Activated T-cell treated with anti-CD3 and anti-CD28 coated beads, Interleukin-2, amount 50 U/mL, for 1 hour (primary cell): ENCODE results near the gene VPS8.
"Not testable (repeated sequence)": the region's sequence is repeated elsewhere in the genome, so short reads cannot be mapped to it uniquely, and the experiment has no call there.

Experiments
- DNase-seq: peaks from one replicate; pipeline ENCODE4 v3.0.0-alpha.2; 2020

The VPS8 gene

DNA sequence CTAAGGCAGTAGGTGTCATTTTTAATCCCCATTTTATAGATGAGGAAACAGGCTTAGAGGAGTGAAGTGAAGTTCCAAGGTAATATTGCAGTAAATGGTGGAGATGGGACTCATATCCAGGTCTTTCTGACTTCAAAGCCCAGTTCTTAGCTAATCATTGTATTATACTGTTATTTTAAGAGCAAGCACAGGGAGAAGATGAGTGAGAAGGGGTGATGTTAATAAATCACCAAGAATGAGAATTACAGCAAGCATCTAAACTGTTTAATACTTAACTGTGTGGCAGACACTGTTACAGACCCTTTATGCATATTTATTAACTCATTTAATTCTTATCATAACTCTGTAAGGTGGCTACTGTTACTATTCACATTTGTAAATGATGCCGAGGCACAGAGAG lies 61.2 kb downstream of the VPS8 start:
- DNase-seq = no peak

DNA sequence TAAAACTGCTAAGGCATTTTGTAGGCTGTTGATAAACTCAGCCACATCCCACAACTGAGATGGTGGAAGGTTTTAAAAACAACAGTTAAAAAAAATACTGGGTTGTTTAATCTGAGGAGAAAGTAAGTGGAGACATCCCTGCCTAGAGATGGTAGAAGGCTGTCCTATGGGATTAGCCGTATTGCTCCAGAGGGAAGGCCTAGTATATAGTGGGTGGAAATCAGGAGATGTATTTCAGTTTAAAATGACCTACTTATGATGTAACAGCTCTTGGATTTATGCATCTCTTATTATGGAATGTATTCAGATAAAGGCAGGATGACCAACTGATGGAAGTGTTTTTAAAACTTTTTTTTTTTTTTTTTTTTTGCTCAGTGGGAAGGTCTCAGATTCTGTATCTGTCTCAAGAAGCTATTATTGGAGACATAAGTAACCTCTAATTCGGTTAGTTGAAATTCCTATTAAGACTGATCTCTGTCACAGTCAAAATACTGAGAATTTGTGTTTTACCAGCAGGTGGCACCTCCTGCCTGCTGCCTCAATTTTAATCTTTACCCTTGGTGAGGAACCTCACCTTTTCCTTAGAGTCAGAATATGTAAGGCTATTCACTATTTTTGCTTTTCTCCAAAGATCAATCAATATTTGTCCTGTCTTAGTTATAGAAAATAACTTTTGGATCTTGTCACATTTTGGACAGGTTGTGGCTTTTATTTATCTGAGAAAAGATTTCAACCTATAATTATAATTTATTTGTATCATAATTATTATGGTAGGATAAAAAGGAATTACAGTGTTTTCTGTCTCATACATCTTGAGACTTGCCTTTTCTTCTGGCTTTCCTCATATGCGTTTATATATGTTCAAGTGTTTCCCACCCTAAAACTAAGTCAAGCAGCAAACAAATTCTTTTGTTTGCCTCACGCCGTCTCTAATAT lies 63.0 kb downstream of the VPS8 start:
- DNase-seq = no peak

- no peak for DNase-seq
Observed at GRCh38 chr3:184880276-184881019, 68.5 kb downstream of the VPS8 start.

DNA sequence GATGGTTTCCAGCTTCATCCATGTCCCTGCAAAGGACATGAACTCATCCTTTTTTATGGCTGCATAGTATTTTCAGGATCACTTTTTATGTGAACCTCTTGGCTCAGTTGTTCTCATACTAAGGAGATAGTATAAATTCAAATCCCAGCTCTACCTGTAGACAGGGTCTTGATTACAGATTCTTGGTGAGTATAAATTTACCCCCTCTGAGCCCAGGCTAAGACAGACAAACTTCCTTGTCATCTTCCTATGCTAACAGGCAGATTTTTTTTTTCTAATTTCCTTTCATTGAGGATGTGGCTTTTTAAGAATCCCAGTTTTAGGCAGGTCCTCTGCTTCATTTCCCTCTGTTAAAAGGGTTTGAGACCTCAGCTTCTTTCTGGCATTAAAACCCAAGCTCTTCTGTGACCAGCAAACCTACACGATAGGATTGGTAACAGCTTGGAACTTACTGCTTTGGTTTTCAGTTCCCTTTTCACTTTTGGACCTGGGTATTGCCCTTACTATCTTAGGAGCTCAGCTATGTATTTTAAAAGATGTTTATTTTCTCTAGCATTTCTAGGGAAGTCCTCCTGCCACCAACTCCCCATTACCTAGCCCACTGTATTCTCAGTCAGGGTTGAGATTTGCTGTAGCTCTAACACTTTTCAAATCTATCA lies 72.5 kb downstream of the VPS8 start:
- DNase-seq = no peak

- no peak for DNase-seq
Observed at GRCh38 chr3:184885112-184885511, 73.1 kb downstream of the VPS8 start.

- no peak for DNase-seq
Observed at GRCh38 chr3:184887574-184887973, 75.6 kb downstream of the VPS8 start.

DNA sequence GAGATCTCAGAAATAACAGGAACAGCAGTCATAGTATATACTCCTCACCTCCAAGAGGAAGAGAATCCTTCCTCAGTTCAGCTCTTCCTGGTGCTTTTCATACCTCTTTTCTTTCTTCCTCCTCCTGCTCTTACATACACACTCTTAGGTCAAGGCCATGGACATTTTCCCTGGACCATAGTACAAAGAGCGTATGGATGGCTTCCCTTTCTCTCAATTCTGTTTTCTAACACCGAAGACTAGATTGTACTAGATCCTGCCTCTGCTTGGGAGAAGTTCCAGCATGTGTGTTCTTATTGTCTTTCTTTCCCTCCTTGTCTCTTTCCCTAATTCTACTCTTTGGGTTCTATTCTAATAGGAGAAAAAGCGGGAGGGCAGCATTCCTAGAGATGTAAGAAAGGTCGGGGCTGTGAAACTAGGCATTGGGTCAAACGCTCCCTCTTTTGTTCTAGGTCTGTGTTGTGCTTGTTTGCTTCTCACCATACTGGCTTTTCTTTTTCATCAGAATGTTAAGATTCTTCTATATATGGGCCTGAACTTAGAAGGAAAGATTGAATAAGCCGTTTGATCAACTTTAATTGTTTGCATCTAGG lies 77.4 kb downstream of the VPS8 start:
- DNase-seq = no peak

DNA sequence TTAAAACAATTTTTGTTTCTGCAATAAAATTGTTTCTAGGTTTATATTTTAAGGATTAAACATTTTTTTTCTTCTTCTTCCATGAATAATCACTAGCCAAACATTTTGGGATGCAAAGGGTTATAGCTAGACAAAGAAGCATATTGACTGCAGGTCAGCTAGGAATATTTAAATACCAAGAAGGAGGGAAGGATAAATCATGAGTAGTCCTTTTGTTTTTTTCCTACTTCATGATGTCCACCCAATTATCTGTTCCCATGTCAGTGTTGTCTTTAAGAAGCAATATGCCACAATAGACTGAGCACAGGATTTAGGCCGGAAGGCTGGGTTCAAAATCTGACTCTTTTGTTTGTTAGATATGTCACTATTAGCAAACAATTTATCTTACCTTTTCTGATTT lies 82.1 kb downstream of the VPS8 start:
- DNase-seq = no peak

- no peak for DNase-seq
Observed at GRCh38 chr3:184895350-184895749, 83.4 kb downstream of the VPS8 start.

- DNase-seq = no peak
Observed at GRCh38 chr3:184896336-184896735, 84.4 kb downstream of the VPS8 start.

- no peak for DNase-seq
Observed at GRCh38 chr3:184899953-184900595, 88.1 kb downstream of the VPS8 start.

DNA sequence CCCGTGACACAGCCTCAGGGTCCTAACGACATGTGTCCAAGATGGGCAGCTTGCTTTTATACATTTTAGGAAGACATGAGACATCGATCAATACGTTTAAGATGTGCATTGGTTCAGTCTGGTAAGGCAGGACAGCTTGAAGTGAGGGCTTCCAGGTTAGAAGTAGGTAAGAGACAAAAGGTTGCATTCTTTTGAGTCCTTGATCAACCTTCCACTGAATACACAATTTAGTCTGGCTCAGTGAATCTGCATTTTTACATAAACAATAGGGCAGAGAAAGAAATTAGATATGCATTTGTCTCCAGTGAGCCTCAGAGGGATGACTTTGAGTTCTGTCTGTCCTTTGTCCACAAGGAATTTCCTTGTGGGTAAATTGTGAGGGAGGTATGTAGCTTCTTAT lies 95.1 kb downstream of the VPS8 start:
- not testable (repeated sequence) for DNase-seq

- DNase-seq = no peak
Observed at GRCh38 chr3:184907681-184908649, 96.0 kb downstream of the VPS8 start.

DNA sequence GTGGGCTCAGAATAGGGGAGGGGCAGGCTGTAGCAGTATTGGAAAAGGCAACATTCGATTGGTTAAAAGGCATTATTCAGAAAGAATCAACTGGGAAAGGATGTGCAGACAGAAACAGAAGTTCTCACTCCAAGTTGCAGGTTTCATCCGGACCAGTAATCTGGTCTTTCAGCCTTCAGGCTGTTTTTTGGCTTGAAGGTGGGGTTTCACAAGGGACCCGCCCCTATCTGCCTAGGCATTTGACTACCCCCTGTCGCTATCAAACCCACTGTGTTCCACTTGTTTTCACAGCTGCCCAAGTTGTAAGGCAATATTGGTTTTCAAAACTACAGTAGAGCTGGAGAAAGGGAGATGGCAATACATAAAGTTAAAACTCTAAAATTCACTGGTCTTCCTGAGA lies 96.9 kb downstream of the VPS8 start:
- DNase-seq = no peak

DNA sequence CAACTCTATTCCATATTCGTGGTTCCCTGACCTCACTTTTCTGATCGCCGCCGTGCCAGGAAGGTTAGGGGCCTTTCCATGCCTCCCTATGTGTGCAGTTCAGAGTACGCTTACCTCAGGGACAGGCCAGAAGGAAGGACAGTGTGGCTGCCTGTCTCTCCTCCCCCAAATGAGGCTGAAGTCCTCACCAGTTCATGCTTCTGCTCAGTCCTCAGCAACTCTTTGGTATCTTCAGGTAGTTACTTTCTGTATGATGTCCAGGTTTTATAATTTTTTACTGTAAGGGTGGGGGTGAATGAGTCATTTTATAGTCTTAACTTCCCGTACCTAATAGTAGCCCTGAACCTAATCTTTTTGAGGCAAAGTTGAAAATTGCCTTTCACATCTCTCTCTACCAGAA lies 98.7 kb downstream of the VPS8 start:
- DNase-seq = no peak

DNA sequence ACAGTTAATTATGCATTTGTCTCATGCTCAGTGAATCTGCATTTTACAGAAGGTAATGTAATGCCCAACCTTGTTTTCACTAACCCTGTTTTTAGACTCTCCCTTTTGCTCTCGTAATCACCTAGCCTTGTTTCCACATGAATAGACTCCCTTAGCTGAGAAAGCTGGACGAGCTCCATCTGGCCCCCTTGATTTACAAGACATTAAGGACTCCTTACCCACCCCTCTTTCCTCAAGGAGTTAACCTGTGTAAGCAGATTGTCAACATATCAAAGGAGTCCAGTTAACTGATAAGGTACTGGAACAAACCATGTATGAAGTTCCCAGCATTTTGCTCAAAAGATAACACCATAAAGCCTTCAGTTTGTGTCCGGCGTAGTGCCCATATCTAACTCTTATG lies 99.6 kb downstream of the VPS8 start:
- DNase-seq = no peak

GRCh38 chr3:184912163-184912562 lies 100.2 kb downstream of the VPS8 start:
- DNase-seq = no peak

GRCh38 chr3:184914628-184915027 lies 102.7 kb downstream of the VPS8 start:
- no peak for DNase-seq

GRCh38 chr3:184918750-184919149 lies 106.8 kb downstream of the VPS8 start:
- DNase-seq = no peak

DNA sequence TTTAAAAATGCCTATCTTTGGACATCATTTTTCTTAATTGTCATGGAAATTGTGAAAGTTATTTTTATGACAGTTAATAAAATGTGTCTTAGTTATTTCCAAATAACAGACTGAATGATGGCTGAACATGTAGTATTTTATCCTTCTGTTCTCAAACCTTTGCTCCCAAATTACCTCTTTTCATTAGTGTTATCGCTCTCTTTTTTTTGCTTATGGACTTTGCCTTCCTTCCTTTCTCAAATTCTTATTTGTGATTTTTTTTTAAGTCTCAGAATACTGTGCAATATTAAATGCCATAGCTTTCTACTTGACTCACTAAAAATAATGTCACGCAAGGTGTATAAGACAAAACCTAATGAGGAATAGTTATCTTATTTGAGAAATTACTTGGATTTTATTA lies 107.7 kb downstream of the VPS8 start:
- DNase-seq = no peak

- DNase-seq = no peak
Observed at GRCh38 chr3:184924547-184924946, 112.6 kb downstream of the VPS8 start.
